OCI-LY3 (cell line): ENCODE measurements around the gene ETAA1.

Experiments used
- EZH2phosphoT487 ChIP-seq: fragments of 200-600 bp; shearing (Covaris generic); IDR thresholded peaks from 2 replicates; pipeline ENCODE4 v1.6.1; 2018; ENCODE audit warnings: antibody characterized with exemption, mixed run types, low read depth
- TF ChIP-seq, protein P1 (sequence below): fragments of 200-600, 300-600 bp; sonication (generic); IDR thresholded peaks from 2 replicates; pipeline ENCODE4 v1.5.1; 2014; ENCODE audit warnings: antibody characterized with exemption, low read length, low read depth

DNA sequence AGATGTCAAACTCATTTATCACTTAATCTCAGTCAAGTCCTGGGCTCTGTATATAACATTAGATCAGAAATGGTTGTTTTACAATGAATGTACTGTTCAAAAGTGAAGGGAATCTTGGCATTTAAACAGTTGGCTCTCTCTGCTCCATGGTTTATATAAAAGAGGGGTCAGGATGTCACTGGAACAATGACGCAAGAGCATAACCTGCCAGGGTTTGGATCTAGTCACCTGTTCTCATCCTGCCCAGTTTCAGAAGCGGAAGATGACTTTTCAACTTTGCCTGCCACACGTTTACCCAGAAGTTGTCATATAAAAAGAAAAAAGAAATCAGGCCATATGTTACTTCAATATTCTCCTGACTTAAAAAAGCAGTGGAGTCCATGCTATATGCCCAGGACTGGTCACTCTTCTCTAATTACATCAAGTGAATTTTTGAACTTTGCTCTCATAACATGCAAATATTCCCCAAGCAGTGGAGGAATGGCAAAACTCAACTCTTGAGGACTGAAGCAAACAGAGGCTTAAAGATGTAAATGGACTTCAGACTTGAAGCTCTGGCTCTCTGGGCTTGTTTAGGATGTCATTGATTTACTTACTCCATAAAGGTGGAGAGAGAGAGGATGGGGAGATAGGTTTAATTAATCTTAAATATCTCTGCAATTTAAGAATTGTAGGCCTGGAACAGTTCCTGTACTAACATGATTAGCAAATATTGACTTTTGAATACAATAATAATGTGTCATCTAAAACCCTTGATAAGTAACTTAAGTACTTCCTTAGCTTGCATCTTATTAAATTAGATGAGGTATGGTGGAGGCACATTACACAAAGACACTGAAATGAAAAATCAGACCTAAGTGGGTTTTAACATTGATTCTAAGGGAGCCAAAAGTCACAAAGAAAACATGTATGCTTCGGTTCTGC is 58.3 kb downstream of the ETAA1 start:
- TF ChIP-seq, protein P1, sequence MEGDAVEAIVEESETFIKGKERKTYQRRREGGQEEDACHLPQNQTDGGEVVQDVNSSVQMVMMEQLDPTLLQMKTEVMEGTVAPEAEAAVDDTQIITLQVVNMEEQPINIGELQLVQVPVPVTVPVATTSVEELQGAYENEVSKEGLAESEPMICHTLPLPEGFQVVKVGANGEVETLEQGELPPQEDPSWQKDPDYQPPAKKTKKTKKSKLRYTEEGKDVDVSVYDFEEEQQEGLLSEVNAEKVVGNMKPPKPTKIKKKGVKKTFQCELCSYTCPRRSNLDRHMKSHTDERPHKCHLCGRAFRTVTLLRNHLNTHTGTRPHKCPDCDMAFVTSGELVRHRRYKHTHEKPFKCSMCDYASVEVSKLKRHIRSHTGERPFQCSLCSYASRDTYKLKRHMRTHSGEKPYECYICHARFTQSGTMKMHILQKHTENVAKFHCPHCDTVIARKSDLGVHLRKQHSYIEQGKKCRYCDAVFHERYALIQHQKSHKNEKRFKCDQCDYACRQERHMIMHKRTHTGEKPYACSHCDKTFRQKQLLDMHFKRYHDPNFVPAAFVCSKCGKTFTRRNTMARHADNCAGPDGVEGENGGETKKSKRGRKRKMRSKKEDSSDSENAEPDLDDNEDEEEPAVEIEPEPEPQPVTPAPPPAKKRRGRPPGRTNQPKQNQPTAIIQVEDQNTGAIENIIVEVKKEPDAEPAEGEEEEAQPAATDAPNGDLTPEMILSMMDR: no peak
- no peak for TF ChIP-seq EZH2phosphoT487
